NT2/D1 (cell line): ENCODE results near the gene EIF4G3.
"Not testable (repeated sequence)": the region's sequence is repeated elsewhere in the genome, so short reads cannot be mapped to it uniquely, and the experiment has no call there.

Experiments used
- DNase-seq: peaks from one replicate; pipeline ENCODE4 v3.0.0-alpha.2; 2011; ENCODE audit warnings: low read depth, low spot score
- H3K27me3 ChIP-seq: 2 replicates; pipeline ENCODE4 v1.6.0; 2011; ENCODE audit warnings: mild to moderate bottlenecking; ENCODE audit not compliant: insufficient read length, insufficient read depth
- H3K36me3 ChIP-seq: 2 replicates; pipeline ENCODE4 v1.6.1; 2011; ENCODE audit warnings: mild to moderate bottlenecking, low read length, mixed read lengths; ENCODE audit not compliant: insufficient read depth, insufficient read length
- H3K4me1 ChIP-seq: 2 replicates; pipeline ENCODE4 v1.5.1; 2011; ENCODE audit not compliant: insufficient read depth, insufficient read length
- H3K4me3 ChIP-seq: 2 replicates; pipeline ENCODE4 v1.5.1; 2011; ENCODE audit warnings: low read depth; ENCODE audit not compliant: insufficient read length
- H3K9ac ChIP-seq: 2 replicates; pipeline ENCODE4 v1.6.0; 2011; ENCODE audit warnings: low read depth; ENCODE audit not compliant: insufficient read length
- H3K9me3 ChIP-seq: 2 replicates; pipeline ENCODE4 v1.5.1; 2011; ENCODE audit warnings: mild to moderate bottlenecking, low read length; ENCODE audit not compliant: insufficient read depth
- SUZ12 ChIP-seq: IDR thresholded peaks from 2 replicates; pipeline ENCODE4 v1.6.1; 2011; ENCODE audit not compliant: insufficient read length, insufficient read depth; ENCODE audit errors: extremely low read depth
- YY1 ChIP-seq: IDR thresholded peaks from 2 replicates; pipeline ENCODE4 v1.6.1; 2011; ENCODE audit not compliant: insufficient read length, insufficient read depth
- ZNF274 ChIP-seq: IDR thresholded peaks from 2 replicates; pipeline ENCODE4 v1.6.1; 2011; ENCODE audit warnings: mild to moderate bottlenecking, low read depth, low read length

EIF4G3 gene

GRCh38 chr1:21216835-21217811 is 40.4 kb upstream of the EIF4G3 start:
- H3K27me3 ChIP-seq: no peaks in the 10 kb centered on the region
- H3K36me3 ChIP-seq: peaks cover 34% of the 10 kb centered on the region
- TF ChIP-seq ZNF274 (no peak), SUZ12 (no peak), YY1 (no peak)
- peak overlapping the region; percentile 57 for H3K9ac ChIP-seq
- peak; percentile 40 for DNase-seq
- no peaks in the 10 kb centered on the region for H3K9me3 ChIP-seq
- H3K4me1 ChIP-seq: peaks cover 7% of the 10 kb centered on the region
- H3K4me3 ChIP-seq: no peak overlapping the region

GRCh38 chr1:21212126-21212525 is 35.4 kb upstream of the EIF4G3 start:
- Histone ChIP-seq H3K9ac (no peak overlapping the region), H3K4me1 (no peaks in the 10 kb centered on the region), H3K9me3 (no peaks in the 10 kb centered on the region), H3K27me3 (no peaks in the 10 kb centered on the region), H3K36me3 (peaks cover under 1% of the 10 kb centered on the region), H3K4me3 (no peak overlapping the region)
- DNase-seq: no peak
- no peak for TF ChIP-seq ZNF274

- not testable (repeated sequence) for H3K4me1 ChIP-seq, H3K9me3 ChIP-seq, H3K4me3 ChIP-seq, H3K27me3 ChIP-seq, DNase-seq, H3K36me3 ChIP-seq, H3K9ac ChIP-seq
Measured at GRCh38 chr1:21208137-21208700, 31.5 kb upstream of the EIF4G3 start.

- Histone ChIP-seq H3K9ac (no peak overlapping the region), H3K9me3 (no peaks in the 10 kb centered on the region), H3K27me3 (no peaks in the 10 kb centered on the region), H3K4me3 (no peak overlapping the region), H3K36me3 (no peaks in the 10 kb centered on the region), H3K4me1 (no peaks in the 10 kb centered on the region)
- no peak for TF ChIP-seq YY1
- TF ChIP-seq ZNF274: no peak
- no peak for TF ChIP-seq SUZ12
- DNase-seq: no peak
Measured at GRCh38 chr1:21206117-21206516, 29.4 kb upstream of the EIF4G3 start.

GRCh38 chr1:21205416-21205815 is 28.7 kb upstream of the EIF4G3 start:
- TF ChIP-seq SUZ12: no peak
- no peak for TF ChIP-seq ZNF274
- TF ChIP-seq YY1: no peak
- no peak overlapping the region for H3K9ac ChIP-seq
- DNase-seq: no peak
- H3K4me3 ChIP-seq: no peak overlapping the region
- no peaks in the 10 kb centered on the region for H3K36me3 ChIP-seq
- no peaks in the 10 kb centered on the region for H3K9me3 ChIP-seq
- H3K27me3 ChIP-seq: no peaks in the 10 kb centered on the region
- no peaks in the 10 kb centered on the region for H3K4me1 ChIP-seq

GRCh38 chr1:21201650-21202049 is 25.0 kb upstream of the EIF4G3 start:
- H3K27me3 ChIP-seq: no peaks in the 10 kb centered on the region
- H3K9ac ChIP-seq: no peak overlapping the region
- H3K36me3 ChIP-seq: no peaks in the 10 kb centered on the region
- H3K9me3 ChIP-seq: no peaks in the 10 kb centered on the region
- H3K4me3 ChIP-seq: no peak overlapping the region
- no peaks in the 10 kb centered on the region for H3K4me1 ChIP-seq
- DNase-seq: no peak
- no peak for TF ChIP-seq SUZ12
- TF ChIP-seq YY1: no peak
- no peak for TF ChIP-seq ZNF274

- H3K9me3 ChIP-seq, H3K27me3 ChIP-seq, H3K36me3 ChIP-seq, H3K4me3 ChIP-seq, H3K4me1 ChIP-seq, H3K9ac ChIP-seq, DNase-seq: not testable (repeated sequence)
Measured at GRCh38 chr1:21201238-21201637, 24.5 kb upstream of the EIF4G3 start.
